ENCODE results near the gene TGFB1.

TGFB1 gene

DNA sequence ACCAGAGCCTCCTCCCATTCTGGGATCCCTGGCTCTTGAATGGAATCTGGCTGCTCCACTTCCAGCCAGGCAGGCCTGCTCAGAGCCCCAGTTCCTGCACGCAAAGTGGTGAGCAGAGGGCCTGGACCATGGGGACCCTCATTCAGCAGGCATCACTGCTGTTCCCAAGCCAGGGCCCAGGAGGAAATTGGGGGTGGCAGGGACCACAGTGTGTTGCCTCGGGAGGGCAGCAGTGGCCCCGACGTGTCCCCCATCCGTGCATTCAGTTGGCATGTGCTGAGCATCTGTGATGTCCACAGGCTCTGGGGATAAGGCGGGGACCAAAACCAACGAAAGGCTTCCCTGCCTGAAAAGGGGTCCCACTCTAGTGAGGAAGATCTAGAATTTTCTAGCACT, 32.5 kb downstream of the TGFB1 start:
- DNase-seq (ENCODE audit: low spot score) = no peak

DNA sequence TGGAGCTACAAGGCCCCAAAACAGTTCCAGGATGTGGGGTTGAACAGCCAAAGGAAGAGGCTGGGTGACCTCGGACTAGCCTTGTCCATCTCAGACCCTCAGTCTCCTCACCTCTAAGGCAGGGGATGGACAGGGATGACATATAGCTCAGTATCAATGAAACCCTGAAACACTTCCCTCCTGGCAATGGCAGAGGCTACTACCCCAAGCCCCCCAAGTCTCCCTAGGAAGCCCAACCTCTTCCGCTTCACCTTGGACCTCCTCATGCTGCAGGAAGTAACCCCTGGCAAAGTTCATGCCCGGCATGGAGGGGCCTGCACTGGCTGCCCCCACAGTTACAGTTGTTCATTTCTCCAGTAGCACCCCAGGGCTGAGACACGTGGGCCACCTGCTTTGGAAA, 33.2 kb downstream of the TGFB1 start:
- DNase-seq (ENCODE audit: low spot score) = no peak

GRCh38 chr19:41320185-41320518, 33.6 kb downstream of the TGFB1 start:
- DNase-seq (ENCODE audit: low spot score) = no peak

DNA sequence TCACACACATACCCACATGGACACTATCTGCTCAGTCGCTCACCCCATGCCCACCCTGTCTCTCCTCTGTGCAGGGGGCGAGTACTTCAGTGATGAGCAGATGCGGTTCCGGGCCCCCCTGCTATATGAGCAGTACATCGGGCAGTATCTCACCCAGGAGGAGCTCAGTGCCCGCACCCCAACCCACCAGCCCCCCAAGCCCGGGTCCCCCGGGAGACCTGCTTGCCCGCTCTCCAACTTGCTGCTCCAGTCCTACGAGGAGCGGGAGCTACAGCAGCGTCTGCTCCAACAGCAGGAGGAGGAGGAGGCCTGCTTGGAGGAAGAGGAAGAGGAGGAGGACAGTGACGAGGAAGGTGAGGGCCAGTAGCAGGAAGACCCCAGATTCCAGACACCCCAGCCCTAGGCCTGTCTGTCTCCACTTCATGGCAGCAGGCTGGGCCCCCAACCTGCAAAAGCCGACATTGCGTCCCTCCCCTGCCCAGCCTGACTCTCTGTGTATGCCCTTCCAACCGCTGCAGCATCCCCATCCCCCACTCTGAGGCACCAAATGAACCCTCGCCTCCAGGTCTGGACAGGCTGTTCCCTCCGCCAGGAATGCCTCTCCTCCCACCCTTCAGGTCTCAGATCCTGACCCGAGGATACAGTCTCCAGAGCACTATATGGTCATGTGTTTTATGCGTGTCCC, 34.1 kb downstream of the TGFB1 start:
- no peak for DNase-seq (ENCODE audit: low spot score)

DNA sequence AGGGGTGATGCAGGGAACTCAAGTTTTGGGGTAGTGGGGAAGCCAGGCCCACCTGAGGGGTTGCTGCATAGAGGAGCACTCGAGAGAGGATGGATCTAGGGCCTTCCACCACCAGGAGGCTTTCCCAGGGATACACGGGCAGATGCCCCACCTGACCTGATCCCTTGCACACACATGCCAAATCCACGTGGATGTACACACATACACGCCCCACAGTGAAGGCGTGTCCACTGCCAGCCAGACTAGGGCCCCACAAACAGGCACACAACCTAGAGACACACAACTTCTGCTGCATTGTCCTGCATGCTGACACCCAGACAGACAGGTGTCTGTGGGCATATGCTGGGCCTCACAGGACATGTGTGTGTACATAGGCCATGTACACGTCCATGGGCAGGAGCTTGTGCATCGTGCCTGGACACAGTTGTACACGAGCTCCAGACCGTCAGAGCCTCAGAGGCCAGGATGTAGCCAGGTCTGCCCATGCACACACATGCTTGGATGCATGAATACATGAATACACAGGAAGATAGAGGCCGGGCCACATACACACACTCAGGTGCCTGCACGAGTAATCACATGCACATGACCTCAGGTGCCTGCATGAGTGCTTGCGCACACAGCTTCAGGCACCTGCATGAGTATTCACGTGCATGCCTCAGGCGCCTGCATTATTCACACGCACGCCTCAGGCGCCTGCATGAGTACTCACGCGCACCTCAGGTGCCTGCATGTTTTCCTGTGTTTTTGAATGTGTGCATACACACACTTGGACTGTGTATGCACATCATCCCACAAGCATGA, 34.8 kb downstream of the TGFB1 start:
- DNase-seq (ENCODE audit: low spot score) = no peak

GRCh38 chr19:41316306-41316920, 37.3 kb downstream of the TGFB1 start:
- no peak for DNase-seq (ENCODE audit: low spot score)

DNA sequence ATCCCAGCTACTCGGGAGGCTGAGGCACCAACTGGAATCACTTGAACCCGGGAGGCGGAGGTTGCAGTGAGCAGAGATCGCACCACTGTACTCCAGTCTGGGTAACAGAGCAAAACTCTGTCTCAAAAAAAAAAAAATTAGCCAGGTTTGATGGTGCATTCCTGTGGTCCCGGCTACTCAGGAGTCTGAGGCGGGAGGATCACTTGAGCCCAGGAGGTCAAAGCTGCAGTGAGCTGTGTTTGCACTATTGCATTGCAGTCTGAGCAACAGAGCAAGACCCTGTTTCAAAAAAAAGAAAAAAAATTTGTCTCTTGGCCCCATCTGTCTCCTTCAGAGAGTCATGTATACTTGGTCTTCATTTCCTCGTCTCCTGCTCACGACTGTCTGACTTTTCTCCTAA, 42.1 kb downstream of the TGFB1 start:
- DNase-seq (ENCODE audit: low spot score) = no peak

DNA sequence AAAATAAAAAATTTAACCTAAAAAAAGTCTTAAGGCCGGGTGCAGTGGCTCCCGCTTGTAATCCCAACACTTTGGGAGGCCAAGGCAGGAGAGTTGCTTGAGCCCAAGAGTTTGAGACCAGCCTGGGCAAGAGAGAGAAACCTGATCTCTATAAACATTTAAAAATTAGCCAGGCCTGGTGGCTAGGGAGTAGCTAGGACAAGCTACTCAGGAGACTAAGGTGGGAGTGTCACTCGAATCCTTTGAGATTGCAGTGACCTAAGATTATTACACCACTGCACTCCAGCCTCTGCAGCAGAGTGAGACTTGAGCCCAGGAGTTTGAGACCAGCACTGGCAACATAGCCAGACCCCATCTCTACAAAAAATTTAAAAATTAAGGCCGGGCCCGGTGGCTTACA, 42.6 kb downstream of the TGFB1 start:
- DNase-seq (ENCODE audit: low spot score) = no peak

DNA sequence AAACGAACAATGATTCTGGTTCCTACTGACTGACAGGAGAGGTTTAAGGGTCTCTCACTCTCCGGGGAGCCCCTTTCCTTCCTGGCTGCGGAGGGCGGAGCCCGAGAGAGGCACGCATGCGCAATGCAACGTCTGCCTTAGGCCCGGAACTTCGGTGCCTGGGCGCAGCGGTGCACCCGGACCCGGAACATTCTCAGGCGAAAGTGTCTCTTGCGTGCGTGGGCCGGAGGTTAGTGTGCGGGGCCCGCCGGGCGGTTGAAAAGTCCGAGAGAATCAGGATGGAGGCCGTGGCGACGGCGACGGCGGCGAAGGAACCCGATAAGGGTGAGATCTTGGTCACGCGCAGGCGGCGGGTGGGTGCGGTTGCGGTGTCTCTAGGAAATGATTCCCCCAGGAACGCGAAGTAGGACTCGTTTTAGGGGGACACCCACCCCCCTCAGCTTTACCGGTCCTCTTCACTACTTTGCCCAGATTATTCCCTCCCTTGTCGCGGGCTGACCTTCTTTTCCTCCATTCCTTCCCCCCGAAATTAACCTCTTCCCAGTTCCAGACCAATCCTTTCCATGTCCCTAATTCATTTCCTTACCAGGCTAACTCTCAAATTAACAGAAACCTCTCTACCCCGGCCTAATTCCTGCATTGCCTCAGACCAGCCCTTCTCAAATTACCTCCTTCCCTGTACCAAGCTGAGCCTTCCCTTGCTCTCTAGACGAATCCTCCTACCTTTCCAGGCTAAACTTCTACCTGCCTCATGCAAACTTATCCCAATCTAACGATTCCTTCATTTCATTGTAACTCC, 43.5 kb downstream of the TGFB1 start, which contains the start of gene CCDC97:
Gene CCDC97 (plus strand): TSS at position 140 of the 799 bp plus-strand sequence. CDS start 139 bp downstream, at position 279.
- peak; percentile 90 for DNase-seq (ENCODE audit: low spot score)

DNA sequence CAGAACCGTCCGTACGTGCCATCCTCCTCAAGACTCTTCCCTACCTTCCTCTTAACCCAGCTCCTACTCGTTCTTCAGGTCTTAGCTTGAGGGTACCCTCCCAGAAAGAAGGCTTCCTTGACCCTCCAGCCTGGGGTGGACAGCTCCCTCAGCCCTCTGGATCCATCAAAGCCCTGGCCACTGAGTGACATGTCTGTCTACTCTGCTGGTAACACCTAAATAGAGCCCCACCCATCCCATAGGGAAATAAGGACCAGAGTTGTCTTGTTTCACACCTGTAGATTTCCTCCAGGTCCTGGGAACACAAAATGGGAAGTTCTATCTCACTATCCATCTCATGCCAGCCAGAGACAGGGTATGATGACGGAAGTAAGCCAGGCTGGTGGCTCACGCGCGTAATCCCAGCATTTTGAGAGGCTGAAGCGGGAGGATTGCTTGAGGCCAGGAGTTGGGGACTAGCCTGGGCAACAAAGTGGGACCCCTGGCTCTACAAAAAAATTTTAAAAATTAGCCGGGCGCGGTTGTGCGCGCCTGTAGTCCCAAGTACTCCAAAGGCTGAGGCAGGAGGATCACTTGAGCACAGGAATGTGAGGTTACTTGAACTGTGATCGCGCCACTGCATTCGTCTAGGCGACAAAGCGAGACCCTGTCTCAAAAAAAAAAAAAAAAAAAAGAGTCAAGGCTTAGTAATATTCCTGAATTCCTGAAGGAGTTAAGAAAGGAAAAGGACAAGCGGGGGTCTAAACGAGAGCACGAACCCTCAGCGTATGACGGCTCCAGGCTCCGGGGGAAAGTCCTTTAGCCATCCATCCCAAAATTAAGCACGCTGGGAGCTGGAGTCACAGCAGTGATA, 44.3 kb downstream of the TGFB1 start:
- DNase-seq (ENCODE audit: low spot score) = no peak

DNA sequence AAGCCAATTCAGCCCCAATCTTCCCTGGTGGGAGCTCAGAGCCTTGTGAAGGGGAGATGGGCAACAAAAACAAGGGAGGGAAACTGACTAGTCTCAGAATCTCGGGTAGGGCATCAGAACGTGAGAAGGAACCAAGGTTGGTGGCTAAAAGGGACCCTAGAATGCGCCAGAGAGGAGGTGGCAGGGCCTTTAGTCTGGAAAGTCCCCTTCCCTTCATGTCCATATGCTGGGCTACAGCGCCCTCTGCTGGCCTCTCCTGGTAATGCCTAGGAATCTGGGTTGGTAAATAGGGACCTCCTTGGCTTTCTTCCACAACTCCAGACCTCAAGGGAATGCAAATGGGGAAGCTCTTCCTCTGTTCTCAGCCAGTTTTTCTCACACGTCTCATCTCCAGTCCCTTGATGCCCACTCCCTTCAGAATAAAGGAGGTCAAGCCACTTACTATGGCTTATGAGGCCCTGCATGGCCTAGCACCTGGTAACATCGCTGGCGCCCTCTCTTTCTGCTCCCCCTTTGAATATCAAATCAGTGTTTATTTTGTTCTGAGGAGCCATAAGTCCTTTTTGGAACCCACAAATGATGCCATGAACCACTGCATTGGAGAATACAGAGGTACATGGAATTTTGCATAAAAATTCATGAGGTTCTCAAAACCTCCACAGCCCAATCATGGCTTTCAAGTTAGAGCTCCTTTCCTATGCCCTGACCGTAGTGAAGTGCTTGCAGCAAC, 45.1 kb downstream of the TGFB1 start:
- DNase-seq (ENCODE audit: low spot score) = peak; percentile 93

GRCh38 chr19:41307954-41308449, 45.7 kb downstream of the TGFB1 start:
- DNase-seq (ENCODE audit: low spot score) = no peak

GRCh38 chr19:41307090-41307875, 46.4 kb downstream of the TGFB1 start:
- DNase-seq (ENCODE audit: low spot score) = peak; percentile 71

DNA sequence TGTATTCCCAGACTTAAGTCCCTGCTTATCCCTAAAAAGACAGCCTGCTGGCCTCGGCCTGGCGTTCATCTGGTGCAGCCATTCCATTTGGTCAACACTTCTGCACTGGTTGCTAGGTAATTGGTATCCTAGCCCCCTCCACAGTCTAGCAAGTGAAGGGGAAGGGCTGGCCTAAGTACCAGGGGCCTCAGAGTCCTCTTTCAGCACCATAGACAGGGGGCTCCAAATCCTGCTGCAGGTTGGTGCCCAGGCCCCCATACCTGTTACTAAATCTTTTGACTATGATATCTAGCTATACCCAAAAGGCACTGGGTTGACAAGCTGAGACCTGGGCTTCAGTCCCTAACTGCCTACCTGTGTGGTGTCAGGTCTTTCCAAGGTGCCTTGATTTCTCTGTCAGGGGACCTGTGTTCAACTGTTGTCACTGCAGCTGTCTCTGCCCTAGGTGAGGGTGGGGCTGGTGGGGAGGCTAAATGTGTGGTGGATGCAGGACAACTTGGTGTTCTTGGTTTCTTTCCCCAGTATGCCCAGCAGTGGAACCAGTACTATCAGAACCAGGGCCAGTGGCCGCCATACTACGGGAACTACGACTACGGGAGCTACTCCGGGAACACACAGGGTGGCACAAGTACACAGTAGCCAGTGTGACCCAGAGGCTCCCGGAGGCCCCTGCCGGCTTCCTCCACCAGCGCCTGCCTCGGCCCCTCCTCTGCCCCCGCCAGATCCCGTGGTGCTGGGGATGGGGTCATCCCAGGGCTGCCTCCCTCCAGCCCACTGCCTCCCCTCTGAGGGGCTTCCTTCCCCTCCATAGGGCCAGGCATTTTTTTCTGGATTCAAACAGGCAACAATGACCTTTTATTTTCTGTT, 47.6 kb downstream of the TGFB1 start:
- no peak for DNase-seq (ENCODE audit: low spot score)

- no peak for DNase-seq (ENCODE audit: low spot score)
Measured at GRCh38 chr19:41304706-41305483, 48.8 kb downstream of the TGFB1 start.

DNA sequence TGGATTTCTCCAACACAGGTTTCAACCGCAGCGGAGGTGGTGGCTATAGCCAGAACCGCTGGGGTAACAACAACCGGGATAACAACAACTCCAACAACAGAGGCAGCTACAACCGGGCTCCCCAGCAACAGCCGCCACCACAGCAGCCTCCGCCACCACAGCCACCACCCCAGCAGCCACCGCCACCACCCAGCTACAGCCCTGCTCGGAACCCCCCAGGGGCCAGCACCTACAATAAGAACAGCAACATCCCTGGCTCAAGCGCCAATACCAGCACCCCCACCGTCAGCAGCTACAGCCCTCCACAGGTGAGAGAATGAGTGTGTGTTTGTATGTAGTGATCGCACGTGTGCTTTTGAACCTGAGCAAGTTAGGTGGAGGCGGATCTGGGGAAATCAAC, 49.8 kb downstream of the TGFB1 start:
- no peak for DNase-seq (ENCODE audit: low spot score)

GRCh38 chr19:41302624-41303351, 50.9 kb downstream of the TGFB1 start:
- DNase-seq (ENCODE audit: low spot score) = peak; percentile 76

Data from activated CD4-positive, alpha-beta T cell treated with anti-CD3 and anti-CD28 coated beads, Interleukin-2, Interleukin-4, amounts not matched to agents 100 ng/mL and 50 ng/mL, durations not matched to agents 16 hours and 8 hours (primary cell).